Activated CD4-positive, alpha-beta T cell treated with anti-CD3 and anti-CD28 coated beads for 36 hours (primary cell): ENCODE results near the gene RECQL5. TPM values are rescaled to one million over a fixed set of nuclear protein-coding genes. Genes with fewer than 3 reads are reported as not detected.
A peak's percentile ranks its signal among the peaks of the same experiment; 100 is the strongest.

ENCODE experiments used
- ATAC-seq: fragments of 200-7000 bp; cut with Tn5 transposase; one replicate; pipeline ENCODE4 v1.10.0; 2021; ENCODE audit warnings: mild to moderate bottlenecking, moderate library complexity
- CTCF ChIA-PET: fragments of 350-600 bp; sonication (Branson Sonifier 250); formaldehyde crosslinking; loops from one replicate; lab custom pipeline; 2021; ENCODE audit warnings: antibody characterized with exemption; lab: Charles Lee
- POLR2A ChIA-PET: fragments of 350-600 bp; sonication (Branson Sonifier 250); formaldehyde crosslinking; loops from one replicate; lab custom pipeline; 2021; ENCODE audit warnings: antibody characterized with exemption, inconsistent platforms; lab: Charles Lee
- DNase-seq: peaks from one replicate; pipeline ENCODE4 v3.0.0-alpha.2; 2020
- H3K27ac Mint-ChIP-seq: one replicate; pipeline ENCODE4 v1.8.0; 2021; ENCODE audit warnings: mixed read lengths
- H3K27me3 Mint-ChIP-seq: one replicate; pipeline ENCODE4 v1.8.0; 2021; ENCODE audit warnings: mixed read lengths
- H3K36me3 Mint-ChIP-seq: one replicate; pipeline ENCODE4 v1.8.0; 2021; ENCODE audit warnings: low read depth, mixed read lengths
- H3K4me1 Mint-ChIP-seq: one replicate; pipeline ENCODE4 v1.8.0; 2021; ENCODE audit warnings: mixed read lengths
- H3K4me3 Mint-ChIP-seq: one replicate; pipeline ENCODE4 v1.8.0; 2021; ENCODE audit warnings: mild to moderate bottlenecking, moderate library complexity, mixed read lengths
- H3K9me3 Mint-ChIP-seq: one replicate; pipeline ENCODE4 v1.8.0; 2021; ENCODE audit warnings: low read depth, mixed read lengths
- intact Hi-C, 2 experiments: fragments of 100-400 bp; cut with DNase I in 1 of 2; cut with micrococcal nuclease in 1 of 2; formaldehyde crosslinking; loops; one replicate each; pipeline versions ENCODE4 v1.14.2 to v1.15.1; 2022 to 2024; cut with DNase I, micrococcal nuclease
- total RNA-seq, 2 experiments: library from RNA; stranded (reverse); gene quantifications; one replicate each; pipeline ENCODE4 v1.2.3, GENCODE V29; 2021

Gene RECQL5
- 10 to 100 TPM; 36.4 to 40.5 TPM for total RNA-seq

DNA sequence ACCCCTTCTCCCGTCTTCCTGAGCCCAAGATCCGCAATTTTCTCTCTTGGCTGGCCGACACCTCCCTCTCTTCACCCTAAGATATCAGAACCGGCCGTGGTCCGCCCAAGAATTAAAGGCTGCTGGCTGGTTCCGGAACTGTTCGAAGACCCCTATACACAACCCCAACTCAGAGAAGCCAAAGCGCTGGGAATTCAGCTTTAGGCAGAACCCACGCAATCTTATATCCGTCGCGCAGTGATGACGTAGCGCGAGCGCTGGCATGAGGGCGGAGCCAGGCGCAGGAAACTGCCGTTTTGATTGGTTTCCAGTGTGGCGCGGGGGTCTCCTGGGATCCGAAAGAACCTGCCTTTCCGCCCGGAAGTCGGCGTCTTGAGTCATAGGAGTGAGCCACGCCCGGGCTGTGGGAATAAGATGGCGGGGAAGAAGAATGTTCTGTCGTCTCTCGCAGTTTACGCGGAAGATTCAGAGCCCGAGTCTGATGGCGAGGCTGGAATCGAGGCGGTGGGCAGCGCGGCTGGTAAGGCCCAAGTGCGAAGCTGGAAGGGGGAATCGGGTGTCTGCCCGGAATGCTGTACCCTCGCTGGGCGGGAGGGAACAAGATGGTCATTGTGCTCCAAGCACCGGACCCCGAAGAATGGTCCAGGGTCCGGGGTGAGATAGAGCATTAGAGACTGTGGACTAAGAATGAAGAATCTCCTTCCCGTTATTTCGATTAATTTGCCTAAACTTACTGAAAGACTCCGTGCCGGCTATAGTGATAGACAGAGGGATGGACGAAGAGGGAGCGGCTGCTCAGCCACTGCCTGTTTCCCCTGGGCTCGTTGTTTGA is at the start of gene RECQL5, which contains the start of gene SAP30BP:
Gene RECQL5, minus strand, starts transcription at position 196 of the 832 bp plus-strand sequence. CDS start 597 bp downstream, outside the sequence.
Gene SAP30BP, plus strand, starts transcription at position 380 of the 832 bp plus-strand sequence. Its CDS starts 35 bp downstream, at position 415.
- intact Hi-C loops, result loop anchor here (1.0 to 5.0 kb wide), 11 partner anchors 78 to 635 kb away; partner anchors contain the start of genes ACOX1 (in 1 of the 2), CASKIN2 (in 1 of the 2), GGA3 (in 1 of the 2) and MIF4GD (in 1 of the 2)
- H3K9me3 Mint-ChIP-seq, result no peaks in the 10 kb centered on the region
- ChIA-PET POLR2A (interaction anchor here (0.7 to 1.5 kb wide), 3 partner anchors 108 to 225 kb away, joined by 3 read pairs; no protein-coding TSS in a partner anchor), CTCF (interaction anchor here (0.7 to 5.1 kb wide), 6 partner anchors 9 to 116 kb away, joined by 3 to 55 read pairs (median 8); no protein-coding TSS in a partner anchor)
- no peaks in the 10 kb centered on the region for H3K27me3 Mint-ChIP-seq
- no peak within 1 kb of the TSS for H3K4me3 Mint-ChIP-seq
- H3K27ac Mint-ChIP-seq, result no peak within 1 kb of the TSS
- peak; percentile 100 for ATAC-seq
- peaks cover 34% of the 10 kb centered on the region for H3K4me1 Mint-ChIP-seq
- DNase-seq, result peak; percentile 99
- peaks cover 27% of the 10 kb centered on the region for H3K36me3 Mint-ChIP-seq

- ChIA-PET CTCF (no interaction called here), POLR2A (no interaction called here)
- H3K27me3 Mint-ChIP-seq, result peaks cover 3% of the 10 kb centered on the region
- no peak for DNase-seq
- H3K4me3 Mint-ChIP-seq, result no peak overlapping the region
- intact Hi-C loops, result no loop called here
- H3K36me3 Mint-ChIP-seq, result peaks cover 12% of the 10 kb centered on the region
- no peaks in the 10 kb centered on the region for H3K9me3 Mint-ChIP-seq
- no peaks in the 10 kb centered on the region for H3K4me1 Mint-ChIP-seq
- no peak for ATAC-seq
- no peak overlapping the region for H3K27ac Mint-ChIP-seq
Measured at GRCh38 chr17:75712446-75712845, 45.5 kb upstream of the RECQL5 start.

- Mint-ChIP-seq H3K27ac (peak overlapping the region; percentile 25), H3K27me3 (no peaks in the 10 kb centered on the region), H3K4me3 (no peak overlapping the region), H3K4me1 (no peaks in the 10 kb centered on the region), H3K36me3 (peaks cover 38% of the 10 kb centered on the region), H3K9me3 (no peaks in the 10 kb centered on the region)
- CTCF ChIA-PET, result interaction anchor here (1.9 kb wide), 1 partner anchor 42 kb away, joined by 4 read pairs; no protein-coding TSS in a partner anchor
- POLR2A ChIA-PET, result no interaction called here
- DNase-seq (no peak), ATAC-seq (no peak)
- intact Hi-C loops, result no loop called here
Measured at GRCh38 chr17:75707079-75707571, 40.2 kb upstream of the RECQL5 start.

- no peaks in the 10 kb centered on the region for H3K9me3 Mint-ChIP-seq
- H3K4me1 Mint-ChIP-seq, result no peaks in the 10 kb centered on the region
- H3K4me3 Mint-ChIP-seq, result no peak overlapping the region
- peaks cover 44% of the 10 kb centered on the region for H3K36me3 Mint-ChIP-seq
- H3K27me3 Mint-ChIP-seq, result no peaks in the 10 kb centered on the region
- ATAC-seq, result no peak
- no peak overlapping the region for H3K27ac Mint-ChIP-seq
- DNase-seq, result no peak
- ChIA-PET POLR2A (no interaction called here), CTCF (interaction anchor here (0.6 to 1.9 kb wide), 2 partner anchors 43 to 417 kb away, joined by 3 to 4 read pairs; partner anchors contain the start of gene SLC25A19)
- intact Hi-C loops, result no loop called here
Measured at GRCh38 chr17:75706042-75706728, 39.2 kb upstream of the RECQL5 start.

DNA sequence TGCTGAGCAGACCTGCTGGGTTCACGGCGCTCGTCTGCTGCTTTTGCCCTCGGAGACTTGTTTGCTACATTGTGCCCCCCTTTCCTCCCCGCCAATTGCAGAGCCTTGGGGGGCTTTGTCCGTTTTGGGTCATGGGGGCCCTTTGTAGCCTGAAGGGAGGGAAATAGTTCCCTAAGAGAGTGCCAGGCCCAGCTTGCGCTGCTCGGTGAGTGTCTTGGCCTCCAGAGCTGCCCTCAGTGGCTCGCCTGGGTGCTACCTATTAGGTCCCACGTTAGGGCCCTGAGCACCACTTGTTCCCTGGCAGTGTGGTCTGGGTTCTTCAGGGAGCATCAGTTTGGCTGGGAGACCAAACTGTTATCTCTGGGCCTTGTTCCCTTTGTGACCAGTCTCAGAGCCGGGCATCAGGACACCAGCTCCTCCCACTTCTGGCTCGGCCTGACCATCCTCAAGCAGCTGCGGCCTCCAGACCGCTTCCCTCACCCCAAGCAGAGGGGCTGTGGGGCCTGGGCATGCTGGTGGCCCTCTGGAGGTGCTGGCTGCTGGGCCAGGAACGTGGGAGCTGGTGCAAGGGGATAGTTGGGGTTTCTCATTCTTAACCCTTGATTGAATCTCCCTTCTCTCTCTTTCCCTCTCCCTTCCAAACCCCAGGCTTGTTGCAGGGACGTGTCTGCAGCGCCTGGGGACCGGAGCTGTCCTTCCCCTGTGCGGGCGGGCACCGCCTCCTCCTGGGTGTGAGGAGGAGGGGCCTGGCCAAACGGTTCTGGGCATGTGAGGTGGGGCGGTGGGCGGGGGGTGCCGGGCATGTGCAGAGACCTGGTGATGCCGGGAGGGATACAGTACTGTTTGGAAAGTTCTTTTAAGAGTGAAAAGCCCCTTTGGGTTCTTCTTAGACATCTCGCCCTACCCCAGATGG is 38.3 kb upstream of the RECQL5 start:
- POLR2A ChIA-PET, result no interaction called here
- peaks cover 49% of the 10 kb centered on the region for H3K36me3 Mint-ChIP-seq
- CTCF ChIA-PET, result interaction anchor here (0.6 kb wide), 1 partner anchor 416 kb away, joined by 3 read pairs; the partner anchor contains the start of gene SLC25A19

DNA sequence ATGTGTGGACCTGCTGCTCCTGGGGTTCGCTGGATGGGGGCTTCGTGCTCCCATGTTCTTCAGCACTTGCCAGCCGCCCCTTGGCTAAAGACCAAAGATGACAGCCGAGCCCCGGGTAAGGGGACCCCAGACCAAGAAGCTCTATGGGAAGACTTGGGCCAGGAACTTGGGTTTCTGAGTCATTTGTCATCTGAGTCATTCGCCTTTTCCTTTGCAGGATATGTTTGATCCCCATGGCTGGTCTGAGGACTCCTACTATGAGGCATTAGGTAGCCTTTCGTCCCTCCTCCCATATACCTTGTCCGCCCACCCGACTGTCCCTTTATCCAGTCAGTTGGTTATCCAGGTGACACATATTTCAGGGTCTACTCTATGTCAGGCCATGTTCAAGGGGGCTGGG is 36.6 kb upstream of the RECQL5 start:
- ChIA-PET CTCF (interaction anchor here (0.7 kb wide), 1 partner anchor 18 kb away, joined by 3 read pairs; no protein-coding TSS in a partner anchor), POLR2A (interaction anchor here (0.5 kb wide), 1 partner anchor 344 kb away, joined by 3 read pairs; no protein-coding TSS in a partner anchor)
- no peak overlapping the region for H3K27ac Mint-ChIP-seq
- H3K4me1 Mint-ChIP-seq, result no peaks in the 10 kb centered on the region
- H3K36me3 Mint-ChIP-seq, result peaks cover 51% of the 10 kb centered on the region
- intact Hi-C loops, result no loop called here
- no peaks in the 10 kb centered on the region for H3K9me3 Mint-ChIP-seq
- no peaks in the 10 kb centered on the region for H3K27me3 Mint-ChIP-seq
- H3K4me3 Mint-ChIP-seq, result no peak overlapping the region
- no peak for ATAC-seq
- DNase-seq, result no peak

More for the DNA sequence above, 38.3 kb upstream of the RECQL5 start:
- no peak for DNase-seq
- intact Hi-C loops, result no loop called here
- Mint-ChIP-seq H3K27me3 (no peaks in the 10 kb centered on the region), H3K27ac (no peak overlapping the region), H3K9me3 (no peaks in the 10 kb centered on the region), H3K4me1 (no peaks in the 10 kb centered on the region), H3K4me3 (no peak overlapping the region)
- no peak for ATAC-seq

GRCh38 chr17:75703191-75703590 is 36.2 kb upstream of the RECQL5 start:
- Mint-ChIP-seq H3K4me1 (no peaks in the 10 kb centered on the region), H3K36me3 (peaks cover 47% of the 10 kb centered on the region), H3K27me3 (no peaks in the 10 kb centered on the region), H3K27ac (no peak overlapping the region), H3K9me3 (no peaks in the 10 kb centered on the region), H3K4me3 (no peak overlapping the region)
- ATAC-seq (no peak), DNase-seq (no peak)
- POLR2A ChIA-PET, result interaction anchor here (0.5 kb wide), 1 partner anchor 344 kb away, joined by 3 read pairs; no protein-coding TSS in a partner anchor
- CTCF ChIA-PET, result interaction anchor here (1.0 kb wide), 1 partner anchor 380 kb away, joined by 3 read pairs; no protein-coding TSS in a partner anchor
- intact Hi-C loops, result no loop called here

GRCh38 chr17:75701288-75701687 is 34.3 kb upstream of the RECQL5 start:
- Mint-ChIP-seq H3K4me1 (no peaks in the 10 kb centered on the region), H3K9me3 (no peaks in the 10 kb centered on the region), H3K36me3 (peaks cover 34% of the 10 kb centered on the region), H3K27me3 (no peaks in the 10 kb centered on the region), H3K27ac (no peak overlapping the region), H3K4me3 (no peak overlapping the region)
- POLR2A ChIA-PET, result no interaction called here
- ATAC-seq (no peak), DNase-seq (no peak)
- intact Hi-C loops, result no loop called here
- CTCF ChIA-PET, result no interaction called here

GRCh38 chr17:75698659-75699058 is 31.7 kb upstream of the RECQL5 start:
- no peak for ATAC-seq
- intact Hi-C loops, result no loop called here
- DNase-seq, result no peak
- POLR2A ChIA-PET, result no interaction called here
- Mint-ChIP-seq H3K27ac (no peak overlapping the region), H3K9me3 (no peaks in the 10 kb centered on the region), H3K4me1 (no peaks in the 10 kb centered on the region), H3K27me3 (no peaks in the 10 kb centered on the region), H3K36me3 (peaks cover 29% of the 10 kb centered on the region), H3K4me3 (no peak overlapping the region)
- CTCF ChIA-PET, result no interaction called here

DNA sequence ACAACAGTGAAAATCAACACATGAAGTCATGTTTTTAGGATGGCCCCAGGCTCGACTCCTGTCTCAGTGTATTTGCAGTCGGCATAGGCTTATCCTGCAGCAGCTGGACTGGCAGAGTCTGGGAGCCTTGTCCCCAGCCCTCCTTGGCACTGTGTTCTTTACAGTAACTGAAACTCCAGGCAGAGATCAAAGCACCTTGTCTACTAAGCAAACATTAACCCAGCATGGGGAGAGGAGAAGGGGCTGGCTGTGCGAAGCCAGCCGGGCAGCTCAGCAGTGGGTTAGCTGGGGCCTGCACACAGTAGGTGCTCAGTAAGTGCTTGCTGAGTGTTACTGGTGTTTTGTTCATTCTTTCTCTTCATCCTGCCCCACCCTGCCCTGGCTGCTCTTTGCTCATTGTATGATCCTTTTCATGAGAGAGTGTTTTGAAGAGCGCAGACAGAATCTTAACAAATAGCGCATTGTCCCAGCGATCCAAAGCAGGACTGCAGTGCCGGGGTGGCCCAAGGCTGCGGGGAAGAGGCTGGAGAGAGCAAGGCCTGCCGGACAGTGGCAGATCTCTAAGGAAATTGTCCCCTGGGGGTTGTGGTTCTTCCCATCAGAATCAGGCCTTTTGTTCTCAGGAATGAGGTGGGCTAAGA is 30.8 kb upstream of the RECQL5 start:
- peak overlapping the region; percentile 12 for H3K27ac Mint-ChIP-seq
- intact Hi-C loops, result no loop called here
- peaks cover 24% of the 10 kb centered on the region for H3K36me3 Mint-ChIP-seq
- H3K4me1 Mint-ChIP-seq, result no peaks in the 10 kb centered on the region
- ChIA-PET POLR2A (no interaction called here), CTCF (no interaction called here)
- no peak for ATAC-seq
- no peaks in the 10 kb centered on the region for H3K27me3 Mint-ChIP-seq
- no peak for DNase-seq
- H3K9me3 Mint-ChIP-seq, result no peaks in the 10 kb centered on the region
- no peak overlapping the region for H3K4me3 Mint-ChIP-seq
